ENCODE results near the gene R3HDM4. TPM values are rescaled to one million over a fixed set of nuclear protein-coding genes. Genes with fewer than 3 reads are reported as not detected.
A peak's percentile ranks its signal among the peaks of the same experiment; 100 is the strongest.

R3HDM4 gene
- polyA plus RNA-seq, 1 experiment, result 24.0 TPM

DNA sequence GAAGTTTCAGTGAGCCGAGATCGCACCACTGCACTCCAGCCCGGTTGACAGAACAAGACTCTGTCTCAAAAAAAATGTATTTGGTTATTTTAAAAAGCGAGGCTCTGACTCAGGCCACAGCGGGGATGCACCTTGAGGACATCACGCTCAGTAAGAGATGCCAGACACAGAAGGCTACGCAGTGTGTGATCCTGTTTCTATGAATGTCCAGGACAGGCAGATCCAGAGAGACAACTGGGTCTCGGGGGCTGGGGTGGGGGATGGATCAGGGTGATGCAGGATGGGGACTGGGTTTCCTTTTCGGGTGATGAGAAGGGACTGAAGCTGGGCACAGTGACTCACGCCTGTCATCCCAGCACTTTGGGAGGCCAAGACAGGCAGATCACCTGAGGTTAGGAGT, 25.4 kb downstream of the R3HDM4 start:
- DNase-seq (ENCODE audit: low read depth, low spot score), result no peak
- TF ChIP-seq, protein P1, sequence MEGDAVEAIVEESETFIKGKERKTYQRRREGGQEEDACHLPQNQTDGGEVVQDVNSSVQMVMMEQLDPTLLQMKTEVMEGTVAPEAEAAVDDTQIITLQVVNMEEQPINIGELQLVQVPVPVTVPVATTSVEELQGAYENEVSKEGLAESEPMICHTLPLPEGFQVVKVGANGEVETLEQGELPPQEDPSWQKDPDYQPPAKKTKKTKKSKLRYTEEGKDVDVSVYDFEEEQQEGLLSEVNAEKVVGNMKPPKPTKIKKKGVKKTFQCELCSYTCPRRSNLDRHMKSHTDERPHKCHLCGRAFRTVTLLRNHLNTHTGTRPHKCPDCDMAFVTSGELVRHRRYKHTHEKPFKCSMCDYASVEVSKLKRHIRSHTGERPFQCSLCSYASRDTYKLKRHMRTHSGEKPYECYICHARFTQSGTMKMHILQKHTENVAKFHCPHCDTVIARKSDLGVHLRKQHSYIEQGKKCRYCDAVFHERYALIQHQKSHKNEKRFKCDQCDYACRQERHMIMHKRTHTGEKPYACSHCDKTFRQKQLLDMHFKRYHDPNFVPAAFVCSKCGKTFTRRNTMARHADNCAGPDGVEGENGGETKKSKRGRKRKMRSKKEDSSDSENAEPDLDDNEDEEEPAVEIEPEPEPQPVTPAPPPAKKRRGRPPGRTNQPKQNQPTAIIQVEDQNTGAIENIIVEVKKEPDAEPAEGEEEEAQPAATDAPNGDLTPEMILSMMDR (IDR thresholded peaks at IDR 0.05; ENCODE audit: low read depth, low read length), result no peak
- no peaks in the 10 kb centered on the region for H3K27me3 ChIP-seq (ENCODE audit: control insufficient read depth, insufficient read depth, low read length)
- no peak overlapping the region for H3K27ac ChIP-seq (ENCODE audit: low read depth, low read length)
- CTCF ChIA-PET, result no interaction called here
- H3K4me3 ChIP-seq (ENCODE audit: low read depth, low read length), result no peak overlapping the region
- POLR2A ChIA-PET, result no interaction called here
- no peaks in the 10 kb centered on the region; the same call in 1 of the 2 replicates for H3K9me3 ChIP-seq (ENCODE audit: control insufficient read depth, insufficient read depth, low read length)

DNA sequence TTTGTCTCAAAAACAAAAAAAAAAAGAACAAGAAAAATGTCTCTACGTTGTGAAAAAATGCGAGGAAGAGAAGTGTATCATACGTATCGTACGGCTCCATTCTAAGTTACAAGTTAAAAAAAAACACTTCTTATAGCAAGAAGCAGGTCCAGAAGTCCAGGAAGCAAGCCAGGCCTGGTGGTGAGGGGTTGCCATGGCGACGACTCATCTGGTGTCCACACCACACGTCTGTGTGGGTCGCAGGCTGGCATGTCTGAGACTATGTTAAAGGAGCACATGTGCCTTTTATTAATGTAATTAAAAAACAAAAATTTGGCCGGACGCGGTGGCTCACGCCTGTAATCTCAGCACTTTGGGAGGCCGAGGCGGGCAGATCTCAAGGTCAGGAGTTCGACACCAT, 25.9 kb downstream of the R3HDM4 start:
- H3K27ac ChIP-seq (ENCODE audit: low read depth, low read length), result no peak overlapping the region
- DNase-seq (ENCODE audit: low read depth, low spot score), result peak; percentile 36
- CTCF ChIA-PET, result no interaction called here

DNA sequence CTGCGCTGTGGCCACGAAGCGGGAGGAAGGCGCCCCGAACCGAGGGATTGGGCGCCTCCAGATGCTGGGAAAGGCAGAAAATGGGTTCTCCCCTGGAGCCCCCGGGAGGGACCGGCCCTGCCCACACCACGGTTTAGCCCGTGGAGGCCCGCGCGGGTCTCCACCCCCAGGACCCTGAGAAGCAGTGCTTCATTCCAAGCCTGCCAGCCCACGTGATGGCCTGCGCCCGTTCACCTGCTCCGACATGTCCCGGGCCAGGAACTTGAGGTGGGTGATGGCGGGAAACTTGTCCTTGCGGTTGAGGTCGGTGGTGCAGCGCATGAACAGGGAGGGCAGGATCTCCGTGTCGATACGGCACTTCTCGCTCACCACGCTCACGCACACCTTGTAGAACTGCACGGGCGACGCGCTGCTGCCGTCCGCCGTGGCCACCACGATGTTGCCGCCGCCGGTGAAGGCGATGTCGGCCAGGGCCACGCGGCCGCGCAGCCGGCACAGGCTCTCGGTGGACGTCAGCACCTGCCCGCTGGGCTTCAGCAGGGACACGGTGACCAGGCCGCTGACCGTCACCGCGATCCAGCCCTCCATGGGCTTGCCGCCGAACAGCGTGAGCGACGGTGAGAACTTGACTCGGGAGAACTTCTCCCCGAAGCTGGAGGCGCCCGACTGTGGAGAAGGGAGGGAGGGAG, 27.3 kb downstream of the R3HDM4 start:
- Histone ChIP-seq H3K27me3 (ENCODE audit: control insufficient read depth, insufficient read depth, low read length) (no peaks in the 10 kb centered on the region), H3K4me3 (ENCODE audit: low read depth, low read length) (no peak overlapping the region), H3K9me3 (ENCODE audit: control insufficient read depth, insufficient read depth, low read length) (peaks cover 7% of the 10 kb centered on the region; the same call in 1 of the 2 replicates), H3K27ac (ENCODE audit: low read depth, low read length) (no peak overlapping the region)
- TF ChIP-seq, protein P1 (IDR thresholded peaks at IDR 0.05; ENCODE audit: low read depth, low read length), result no peak
- POLR2A ChIA-PET, result no interaction called here
- CTCF ChIA-PET, result no interaction called here
- no peak for DNase-seq (ENCODE audit: low read depth, low spot score)

More for the DNA sequence above, 25.9 kb downstream of the R3HDM4 start:
- Histone ChIP-seq H3K4me3 (ENCODE audit: low read depth, low read length) (no peak overlapping the region), H3K9me3 (ENCODE audit: control insufficient read depth, insufficient read depth, low read length) (no peaks in the 10 kb centered on the region; the same call in 1 of the 2 replicates), H3K27me3 (ENCODE audit: control insufficient read depth, insufficient read depth, low read length) (no peaks in the 10 kb centered on the region)
- POLR2A ChIA-PET, result no interaction called here
- TF ChIP-seq, protein P1 (IDR thresholded peaks at IDR 0.05; ENCODE audit: low read depth, low read length), result no peak

DNA sequence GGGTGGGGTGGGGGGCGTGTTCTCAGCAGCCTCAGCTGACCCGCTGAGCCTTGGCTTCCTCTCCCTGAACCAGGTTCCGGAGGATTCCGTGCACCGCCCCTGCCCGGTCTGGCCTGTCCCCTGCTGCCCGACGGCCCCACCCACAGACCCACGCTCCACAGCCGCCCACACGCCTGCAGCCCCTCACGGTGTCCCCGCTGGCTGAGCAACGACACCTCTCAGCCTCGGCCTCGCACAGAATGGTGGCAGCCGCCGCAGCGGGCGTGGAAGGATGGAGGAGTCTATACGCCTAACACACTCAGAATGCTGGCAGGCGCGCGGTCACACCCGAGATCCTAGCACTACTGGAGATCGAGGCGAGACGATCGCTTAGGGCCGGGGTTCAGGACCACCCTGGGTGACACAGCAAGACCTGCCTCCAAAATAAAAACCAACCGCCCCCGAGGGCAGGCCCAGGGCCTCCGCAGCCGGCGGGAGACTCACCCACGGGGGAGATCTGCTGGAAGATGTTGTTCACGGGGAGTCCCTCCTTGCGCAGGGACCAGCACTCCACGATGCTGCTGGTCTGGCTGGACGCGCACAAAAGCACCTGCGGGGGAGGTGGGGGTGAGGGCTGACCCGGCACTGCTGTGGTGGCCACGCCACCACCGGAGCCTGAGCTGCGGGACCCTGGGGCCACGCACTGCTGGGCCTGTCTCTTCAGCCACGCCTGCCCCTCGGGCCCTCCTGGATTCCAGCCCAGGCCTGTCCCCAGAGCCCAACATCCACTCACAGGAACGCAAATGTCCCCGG, 28.4 kb downstream of the R3HDM4 start:
- TF ChIP-seq, protein P1 (IDR thresholded peaks at IDR 0.05; ENCODE audit: low read depth, low read length), result no peak
- H3K4me3 ChIP-seq (ENCODE audit: low read depth, low read length), result no peak overlapping the region
- POLR2A ChIA-PET, result no interaction called here
- DNase-seq (ENCODE audit: low read depth, low spot score), result no peak
- CTCF ChIA-PET, result no interaction called here
- H3K27ac ChIP-seq (ENCODE audit: low read depth, low read length), result no peak overlapping the region
- no peaks in the 10 kb centered on the region for H3K27me3 ChIP-seq (ENCODE audit: control insufficient read depth, insufficient read depth, low read length)
- peaks cover 7% of the 10 kb centered on the region; the same call in 1 of the 2 replicates for H3K9me3 ChIP-seq (ENCODE audit: control insufficient read depth, insufficient read depth, low read length)

DNA sequence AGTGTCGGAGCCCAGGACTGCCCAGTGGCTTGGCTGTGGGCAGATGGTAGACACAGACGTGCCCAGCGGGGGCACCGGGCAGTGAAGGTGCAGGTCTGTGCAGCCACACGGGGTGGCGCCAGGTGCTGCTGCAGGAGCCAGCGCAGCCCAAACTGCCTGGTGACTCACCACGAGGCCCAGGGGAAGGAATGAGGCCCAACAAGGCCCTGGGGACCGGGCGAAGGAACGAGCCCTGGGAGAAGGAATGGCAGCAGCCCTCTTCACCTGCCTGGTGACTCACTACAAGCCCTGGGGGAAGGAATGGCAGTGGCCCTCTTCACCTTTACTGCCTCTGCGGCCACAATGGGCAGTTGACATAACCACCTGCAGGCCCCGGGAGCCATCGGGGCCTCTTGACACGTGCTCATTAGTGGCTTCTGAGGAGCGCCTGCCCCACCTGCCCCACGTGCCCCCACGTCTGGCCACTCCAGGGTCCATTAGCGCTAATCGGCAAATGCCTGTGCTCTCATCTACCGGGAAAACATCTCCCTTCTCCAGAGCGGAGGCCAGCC, 29.3 kb downstream of the R3HDM4 start:
- ChIA-PET POLR2A (no interaction called here), CTCF (interaction anchor here (0.6 kb wide), 1 partner anchor 39 kb away, joined by 5 read pairs; no protein-coding TSS in a partner anchor)
- no peak overlapping the region for H3K4me3 ChIP-seq (ENCODE audit: low read depth, low read length)
- TF ChIP-seq, protein P1 (IDR thresholded peaks at IDR 0.05; ENCODE audit: low read depth, low read length), result no peak
- DNase-seq (ENCODE audit: low read depth, low spot score), result no peak
- peaks cover 7% of the 10 kb centered on the region; the same call in 1 of the 2 replicates for H3K9me3 ChIP-seq (ENCODE audit: control insufficient read depth, insufficient read depth, low read length)
- no peaks in the 10 kb centered on the region for H3K27me3 ChIP-seq (ENCODE audit: control insufficient read depth, insufficient read depth, low read length)
- H3K27ac ChIP-seq (ENCODE audit: low read depth, low read length), result no peak overlapping the region
